GM12878 (cell line): ENCODE measurements around the gene PRELID2. TPM values are rescaled to one million over a fixed set of nuclear protein-coding genes. Genes with fewer than 3 reads are reported as not detected.

Experiments
- ATAC-seq: fragments of 200-7000 bp; cut with Tn5 transposase; 3 replicates; pipeline ENCODE4 v1.9.1; 2020; ENCODE audit warnings: mild to moderate bottlenecking, moderate library complexity
- BruUV-seq: library from RNA; stranded (reverse); fragments of 400-500 nt; replicated peaks from 2 replicates; lab custom pipeline; 2021; lab: Mats Ljungman, UMichigan
- CTCF ChIA-PET: fragments of 300-600 bp; sonication (Branson Sonifier 250); formaldehyde crosslinking; extraction: SDS; loops from one replicate; lab custom pipeline; 2021; ENCODE audit warnings: inconsistent platforms; lab: Yijun Ruan, JAX
- POLR2A ChIA-PET: fragments of 350-600 bp; formaldehyde crosslinking; extraction: SDS; loops from one replicate; lab custom pipeline; 2021; ENCODE audit warnings: inconsistent platforms; lab: Charles Lee
- RAD21 ChIA-PET: fragments of 300-600 bp; sonication (Branson Sonifier 250); formaldehyde crosslinking; loops from one replicate; lab custom pipeline; 2023; ENCODE audit warnings: antibody characterized with exemption; ENCODE audit not compliant: unreplicated experiment; lab: Charles Lee
- SMC1A ChIA-PET: fragments of 300-600 bp; sonication (Branson Sonifier 250); formaldehyde crosslinking; loops from one replicate; lab custom pipeline; 2023; ENCODE audit not compliant: unreplicated experiment, uncharacterized antibody; lab: Charles Lee
- DNase-seq: peaks from one replicate; pipeline ENCODE4 v3.0.0-alpha.2; 2011; ENCODE audit warnings: low read depth, low spot score
- FAIRE-seq: peaks from 3 replicates; lab custom pipeline; 2011; peaks lifted over from hg19 to GRCh38; lab: Jason Lieb, UNC
- H2AFZ ChIP-seq: 2 replicates; pipeline ENCODE4 v1.6.0; 2011; ENCODE audit warnings: low read depth, low read length, control low read depth; ENCODE audit not compliant: control insufficient read depth
- H3K27ac ChIP-seq: 2 replicates; pipeline ENCODE4 v1.5.1; 2011; ENCODE audit warnings: control low read depth; ENCODE audit not compliant: control insufficient read depth, insufficient read depth
- H3K27me3 ChIP-seq, 2 experiments: replicated peaks in 1 of 2; 2 replicates each; pipeline versions ENCODE4 v1.6.0 to v1.6.1; 2011; ENCODE audit warnings: low read length in 1 of 2; ENCODE audit not compliant: control insufficient read depth in 2 of 2, insufficient read depth in 2 of 2
- H3K36me3 ChIP-seq, 2 experiments: 2 replicates each; pipeline ENCODE4 v1.5.1; 2011; ENCODE audit warnings: low read length in 1 of 2; ENCODE audit not compliant: control insufficient read depth in 2 of 2, insufficient read depth in 2 of 2
- H3K4me1 ChIP-seq: 2 replicates; pipeline ENCODE4 v1.6.1; 2011; ENCODE audit warnings: mild to moderate bottlenecking, low read length, moderate library complexity, mixed read lengths; ENCODE audit not compliant: control insufficient read depth, insufficient read depth
- H3K4me2 ChIP-seq: 2 replicates; pipeline ENCODE4 v1.6.0; 2011; ENCODE audit warnings: control low read depth; ENCODE audit not compliant: control insufficient read depth, insufficient read depth
- H3K4me3 ChIP-seq: fragments of 200-600 bp; sonication (generic); 2 replicates; pipeline ENCODE4 v1.5.1; 2016
- H3K79me2 ChIP-seq: 2 replicates; pipeline ENCODE4 v1.6.0; 2011; ENCODE audit warnings: low read length; ENCODE audit not compliant: control insufficient read depth, insufficient read depth
- H3K9ac ChIP-seq: 2 replicates; pipeline ENCODE4 v1.8.0; 2011; ENCODE audit warnings: low read length, control low read depth, mixed read lengths; ENCODE audit not compliant: control insufficient read depth, insufficient read depth
- H3K9me3 ChIP-seq: replicated peaks from 3 replicates; pipeline ENCODE4 v1.5.1; 2011; ENCODE audit warnings: mild to moderate bottlenecking, low read length; ENCODE audit not compliant: control insufficient read depth, insufficient read depth
- H4K20me1 ChIP-seq: 2 replicates; pipeline ENCODE4 v1.6.0; 2011; ENCODE audit not compliant: control insufficient read depth, insufficient read depth
- BHLHE40 ChIP-seq, 2 experiments: fragments of 450-650 bp in 1 of 2; IDR thresholded peaks; 2 replicates each; pipeline ENCODE4 v1.6.1; 2011 to 2017; ENCODE audit warnings: low read depth in 2 of 2, borderline replicate concordance in 1 of 2, improper control_type of control experiment in 1 of 2, low read length in 1 of 2, mild to moderate bottlenecking in 1 of 2
- MXI1 ChIP-seq: fragments of 150-350 bp; IDR thresholded peaks from 2 replicates; pipeline ENCODE4 v1.6.1; 2011; ENCODE audit warnings: low read depth, mild to moderate bottlenecking, inconsistent platforms, low read length, improper control_type of control experiment
- POLR2A ChIP-seq: IDR thresholded peaks from 2 replicates; pipeline ENCODE4 v1.6.1; 2011; ENCODE audit warnings: low read depth, mild to moderate bottlenecking, low read length
- ZNF24 ChIP-seq: fragments of 450-650 bp; IDR thresholded peaks from 2 replicates; pipeline ENCODE4 v1.6.1; 2017; ENCODE audit warnings: antibody characterized with exemption, mild to moderate bottlenecking
- ZNF274 ChIP-seq: IDR thresholded peaks from one replicate; pipeline ENCODE4 v1.8.0; 2011; ENCODE audit not compliant: insufficient read length, insufficient read depth
- WGBS: methylation state at CpG from one replicate; pipeline ENCODE4 v1.1.6; 2016; ENCODE audit warnings: low lambda C conversion rate; ENCODE audit not compliant: insufficient replicate concordance, insufficient coverage; ENCODE audit errors: missing lambda C conversion rate; 5-methylcytosine and 5-hydroxymethylcytosine counted together
- in situ Hi-C: fragments of 300-500 bp; cut with MboI; formaldehyde crosslinking; loops from 9 replicates; pipeline ENCODE4 v1.14.3; 2018; ENCODE audit warnings: mixed read lengths
- intact Hi-C: fragments of 100-400 bp; cut with micrococcal nuclease; formaldehyde crosslinking; loops from one replicate; pipeline ENCODE4 v1.14.2; 2022; ENCODE audit not compliant: unreplicated experiment
- polyA plus RNA-seq, 11 experiments: library from polyadenylated mRNA; depleted of rRNA in 4 of 11; unstranded in 6 of 11; stranded (reverse) in 5 of 11; fragments of >200 nt; fragmentation: Nextera tagmentation in 4 of 11; fragmentation: Illumina TruSeq in 1 of 11; extraction: Ambion mirVana in 4 of 11; extraction: Trizol in 1 of 11; gene quantifications; 1 replicate in 1 of 11; 2 replicates in 10 of 11; pipeline versions ENCODE4 v1.2.1 to v1.2.3, GENCODE V29; 2011 to 2016; ENCODE audit warnings: inconsistent platforms in 2 of 11, missing spikeins in 2 of 11, low read depth in 1 of 11
- total RNA-seq, 4 experiments: library from RNA; depleted of rRNA in 3 of 4; stranded (reverse); fragments of >200 nt in 3 of 4; fragmentation: Illumina TruSeq in 1 of 4; extraction: Trizol in 1 of 4; gene quantifications; 2 replicates each; pipeline versions ENCODE4 v1.2.1 to v1.2.3, GENCODE V29; 2013 to 2021
- TF ChIP-seq, protein P1 (sequence below): fragments of 450-650 bp; IDR thresholded peaks from 2 replicates; pipeline ENCODE4 v1.6.1; 2017; ENCODE audit warnings: mild to moderate bottlenecking

PRELID2 gene
- total and polyA plus RNA-seq, 10 of the 15 experiments (the other 5 are each of a cell fraction or from before 2014, with no cell fraction given) = 0.07 to 0.31 (median 0.13) TPM; not detected in 5

DNA sequence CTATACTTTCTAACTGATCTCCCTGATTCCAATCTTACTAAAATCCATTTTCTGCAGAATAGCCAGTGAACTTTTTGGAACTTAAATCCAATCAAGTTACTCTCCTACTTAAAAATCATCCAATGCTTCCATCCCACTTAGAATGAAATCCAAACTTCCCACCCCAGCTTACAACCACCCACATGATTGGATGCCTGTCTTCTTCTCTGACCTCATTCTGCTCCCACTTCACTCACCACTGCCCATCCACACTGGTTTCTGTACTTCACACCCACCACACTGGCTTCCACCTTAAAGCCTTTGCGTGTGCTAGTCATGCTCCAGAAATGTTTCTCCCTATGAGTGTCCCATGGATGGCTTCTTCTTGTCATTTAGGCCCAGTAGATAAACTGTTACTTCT is 119.7 kb downstream of the PRELID2 start:
- ChIA-PET SMC1A (no interaction called here), CTCF (interaction anchor here (1.3 kb wide), 1 partner anchor 18 kb away, joined by 3 read pairs; no protein-coding TSS in a partner anchor), POLR2A (no interaction called here), RAD21 (no interaction called here)
- no peaks in the 10 kb centered on the region for H3K4me1 ChIP-seq
- no peak for ATAC-seq
- H2AFZ ChIP-seq = no peak overlapping the region
- no peak for DNase-seq
- no peaks in the 10 kb centered on the region for H3K36me3 ChIP-seq
- no peaks in the 10 kb centered on the region; a peak in 1 of 4 replicates for H3K27me3 ChIP-seq
- intact Hi-C loops = no loop called here
- H4K20me1 ChIP-seq = no peaks in the 10 kb centered on the region
- no peak overlapping the region for H3K4me3 ChIP-seq
- 30% methylated on average over 1 of the region's 1 CpG for whole genome bisulfite sequencing
- no peaks in the 10 kb centered on the region for H3K79me2 ChIP-seq
- H3K9ac ChIP-seq = no peak overlapping the region
- no peak overlapping the region for H3K4me2 ChIP-seq
- TF ChIP-seq MXI1 = no peak
- no peak for TF ChIP-seq ZNF274
- no peaks in the 10 kb centered on the region for H3K9me3 ChIP-seq
- in situ Hi-C loops = no loop called here
- BruUV-seq = no TSS peak
- FAIRE-seq = no peak
- H3K27ac ChIP-seq = no peak overlapping the region

DNA sequence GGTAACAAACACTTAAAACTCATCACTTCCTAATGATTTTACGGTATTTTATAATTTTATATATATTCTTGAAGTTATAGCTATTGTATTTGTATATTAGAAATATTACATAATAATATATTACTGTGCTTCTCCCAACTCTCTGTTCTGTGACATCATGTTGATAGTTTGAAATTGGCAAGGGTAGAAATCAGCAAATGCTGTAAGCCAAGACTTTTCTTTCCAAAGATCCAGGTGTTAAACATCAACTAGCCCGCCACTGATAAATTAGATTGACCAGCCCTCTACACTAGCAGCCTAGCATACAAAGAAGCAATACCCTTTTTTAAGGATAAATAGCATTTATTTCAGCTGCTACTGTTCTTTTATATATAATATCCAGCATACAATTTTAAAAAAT is 122.9 kb downstream of the PRELID2 start:
- Histone ChIP-seq H3K9ac (no peak overlapping the region), H3K79me2 (no peaks in the 10 kb centered on the region), H3K27me3 (no peaks in the 10 kb centered on the region; a peak in 1 of 4 replicates), H3K27ac (no peak overlapping the region), H3K36me3 (no peaks in the 10 kb centered on the region), H3K4me1 (no peaks in the 10 kb centered on the region), H3K4me2 (no peak overlapping the region), H3K9me3 (no peaks in the 10 kb centered on the region), H4K20me1 (no peaks in the 10 kb centered on the region; the same call in 1 of the 2 replicates), H2AFZ (no peak overlapping the region), H3K4me3 (no peak overlapping the region)
- ChIA-PET RAD21 (no interaction called here), POLR2A (no interaction called here), SMC1A (no interaction called here), CTCF (no interaction called here)
- no peak for ATAC-seq
- intact Hi-C loops (no loop called here), in situ Hi-C loops (no loop called here)
- 21% methylated on average over 2 of the region's 2 CpGs for WGBS
- BruUV-seq = no TSS peak
- FAIRE-seq = no peak
- TF ChIP-seq ZNF24 (no peak), BHLHE40 (IDR thresholded peaks at IDR 0.05; ENCODE audit: borderline replicate concordance in 1 of 2, low read depth in 2 of 2, low read length in 1 of 2) (no peak), POLR2A (no peak)
- TF ChIP-seq, protein P1, sequence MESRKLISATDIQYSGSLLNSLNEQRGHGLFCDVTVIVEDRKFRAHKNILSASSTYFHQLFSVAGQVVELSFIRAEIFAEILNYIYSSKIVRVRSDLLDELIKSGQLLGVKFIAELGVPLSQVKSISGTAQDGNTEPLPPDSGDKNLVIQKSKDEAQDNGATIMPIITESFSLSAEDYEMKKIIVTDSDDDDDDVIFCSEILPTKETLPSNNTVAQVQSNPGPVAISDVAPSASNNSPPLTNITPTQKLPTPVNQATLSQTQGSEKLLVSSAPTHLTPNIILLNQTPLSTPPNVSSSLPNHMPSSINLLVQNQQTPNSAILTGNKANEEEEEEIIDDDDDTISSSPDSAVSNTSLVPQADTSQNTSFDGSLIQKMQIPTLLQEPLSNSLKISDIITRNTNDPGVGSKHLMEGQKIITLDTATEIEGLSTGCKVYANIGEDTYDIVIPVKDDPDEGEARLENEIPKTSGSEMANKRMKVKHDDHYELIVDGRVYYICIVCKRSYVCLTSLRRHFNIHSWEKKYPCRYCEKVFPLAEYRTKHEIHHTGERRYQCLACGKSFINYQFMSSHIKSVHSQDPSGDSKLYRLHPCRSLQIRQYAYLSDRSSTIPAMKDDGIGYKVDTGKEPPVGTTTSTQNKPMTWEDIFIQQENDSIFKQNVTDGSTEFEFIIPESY = no peak
- no peak for DNase-seq
